Smooth muscle cell (in vitro differentiated cells): ENCODE results near the gene ZNF837. TPM values are rescaled to one million over a fixed set of nuclear protein-coding genes. Genes with fewer than 3 reads are reported as not detected.

Source experiments
- DNase-seq: peaks from one replicate; lab custom pipeline; 2025; ENCODE audit not compliant: unreplicated experiment; lab: John Stamatoyannopoulos, UW
- H2AFZ ChIP-seq: fragments of 200-600 bp; sonication (generic); 2 replicates; pipeline ENCODE4 v1.6.0; 2016; ENCODE audit warnings: antibody characterized with exemption, low read depth, mild to moderate bottlenecking
- H3F3A ChIP-seq: fragments of 200-600 bp; sonication (generic); 2 replicates; pipeline ENCODE4 v1.6.0; 2017; ENCODE audit warnings: antibody characterized with exemption, low read depth
- H3K27ac ChIP-seq: fragments of 200-600 bp; sonication (generic); 2 replicates; pipeline ENCODE4 v1.5.1; 2016; ENCODE audit warnings: low read depth, mild to moderate bottlenecking
- H3K27me3 ChIP-seq: fragments of 200-600 bp; sonication (generic); 2 replicates; pipeline ENCODE4 v1.6.1; 2016; ENCODE audit warnings: low read depth, mild to moderate bottlenecking
- H3K36me3 ChIP-seq: fragments of 200-600 bp; sonication (generic); 2 replicates; pipeline ENCODE4 v1.5.1; 2016; ENCODE audit warnings: low read depth
- H3K4me1 ChIP-seq: fragments of 200-600 bp; sonication (generic); 2 replicates; pipeline ENCODE4 v1.5.1; 2016; ENCODE audit warnings: low read depth
- H3K4me2 ChIP-seq: fragments of 200-600 bp; sonication (generic); 2 replicates; pipeline ENCODE4 v1.6.0; 2016; ENCODE audit warnings: mild to moderate bottlenecking
- H3K4me3 ChIP-seq: fragments of 200-600 bp; sonication (generic); 2 replicates; pipeline ENCODE4 v1.5.1; 2016; ENCODE audit warnings: mild to moderate bottlenecking
- H3K79me2 ChIP-seq: fragments of 200-600 bp; sonication (generic); 2 replicates; pipeline ENCODE4 v1.6.0; 2016; ENCODE audit warnings: low read depth, mild to moderate bottlenecking
- H3K9ac ChIP-seq: fragments of 200-600 bp; sonication (generic); 2 replicates; pipeline ENCODE4 v1.6.0; 2016; ENCODE audit warnings: low read depth
- H3K9me3 ChIP-seq: fragments of 200-600 bp; sonication (generic); replicated peaks from 2 replicates; pipeline ENCODE4 v1.5.1; 2016; ENCODE audit warnings: low read depth
- H4K20me1 ChIP-seq: fragments of 200-600 bp; sonication (generic); 2 replicates; pipeline ENCODE4 v1.6.0; 2016; ENCODE audit warnings: low read depth
- CTCF ChIP-seq: fragments of 200-600 bp; sonication (generic); IDR thresholded peaks from 2 replicates; pipeline ENCODE4 v1.5.1; 2017; ENCODE audit warnings: borderline replicate concordance, mild to moderate bottlenecking, antibody characterized with exemption; ENCODE audit not compliant: insufficient read depth, poor library complexity, severe bottlenecking
- WGBS: methylation state at CpG from one replicate; pipeline ENCODE4 v1.1.7; 2016; ENCODE audit warnings: low lambda C conversion rate; 5-methylcytosine and 5-hydroxymethylcytosine counted together
- polyA plus RNA-seq: library from polyadenylated mRNA; unstranded; fragments of >200 nt; fragmentation: Nextera tagmentation; extraction: Ambion mirVana; gene quantifications from 2 replicates; pipeline ENCODE4 v1.2.1, GENCODE V29; 2016
- total RNA-seq: library from RNA; depleted of rRNA; stranded (reverse); fragments of >200 nt; gene quantifications from 2 replicates; pipeline ENCODE4 v1.2.3, GENCODE V29; 2014

Gene ZNF837
- total and polyA plus RNA-seq, 2 experiments from 2014 or later, result 4.4 to 8.4 TPM

- H3K79me2 ChIP-seq, result peaks cover 6% of the 10 kb centered on the region
- no peak overlapping the region for H3K27ac ChIP-seq
- H3K27me3 ChIP-seq, result no peaks in the 10 kb centered on the region
- WGBS, result 94% methylated on average over 6 of the region's 6 CpGs
- H3F3A ChIP-seq, result no peaks in the 10 kb centered on the region
- H2AFZ ChIP-seq, result no peak overlapping the region
- TF ChIP-seq CTCF, result no peak
- H3K36me3 ChIP-seq, result no peaks in the 10 kb centered on the region
- H3K9ac ChIP-seq, result no peak overlapping the region
- no peaks in the 10 kb centered on the region for H3K9me3 ChIP-seq
- DNase-seq, result no peak
- no peak overlapping the region for H3K4me3 ChIP-seq
- H3K4me2 ChIP-seq, result no peak overlapping the region
- H4K20me1 ChIP-seq, result peaks cover 15% of the 10 kb centered on the region
- peaks cover 13% of the 10 kb centered on the region for H3K4me1 ChIP-seq
These were observed 17.7 kb upstream of the ZNF837 start for GRCh38 chr19:58398545-58398944.

- no peak overlapping the region for H3K4me3 ChIP-seq
- no peaks in the 10 kb centered on the region for H3K27me3 ChIP-seq
- TF ChIP-seq CTCF, result no peak
- no peaks in the 10 kb centered on the region for H3F3A ChIP-seq
- no peaks in the 10 kb centered on the region for H3K36me3 ChIP-seq
- peaks cover 19% of the 10 kb centered on the region for H4K20me1 ChIP-seq
- H3K79me2 ChIP-seq, result peaks cover 6% of the 10 kb centered on the region
- H2AFZ ChIP-seq, result no peak overlapping the region
- whole genome bisulfite sequencing, result 97% methylated on average over 4 of the region's 4 CpGs
- H3K4me2 ChIP-seq, result no peak overlapping the region
- H3K9ac ChIP-seq, result no peak overlapping the region
- peaks cover 13% of the 10 kb centered on the region for H3K4me1 ChIP-seq
- no peaks in the 10 kb centered on the region for H3K9me3 ChIP-seq
- H3K27ac ChIP-seq, result no peak overlapping the region
- no peak for DNase-seq
These were observed 17.3 kb upstream of the ZNF837 start for GRCh38 chr19:58398087-58398486.

GRCh38 chr19:58397533-58398037 is 16.8 kb upstream of the ZNF837 start:
- H2AFZ ChIP-seq, result no peak overlapping the region
- peaks cover 4% of the 10 kb centered on the region for H3F3A ChIP-seq
- DNase-seq, result no peak

More at GRCh38 chr19:58397533-58398037, 16.8 kb upstream of the ZNF837 start:
- H3K79me2 ChIP-seq, result peaks cover 6% of the 10 kb centered on the region
- no peak overlapping the region for H3K27ac ChIP-seq
- no peaks in the 10 kb centered on the region for H3K27me3 ChIP-seq
- H3K4me3 ChIP-seq, result no peak overlapping the region
- WGBS, result 79% methylated on average over 7 of the region's 7 CpGs
- no peak overlapping the region for H3K4me2 ChIP-seq
- no peaks in the 10 kb centered on the region for H3K36me3 ChIP-seq
- no peak overlapping the region for H3K9ac ChIP-seq
- H3K4me1 ChIP-seq, result peaks cover 13% of the 10 kb centered on the region
- no peak for TF ChIP-seq CTCF
- no peaks in the 10 kb centered on the region for H3K9me3 ChIP-seq
- H4K20me1 ChIP-seq, result peaks cover 25% of the 10 kb centered on the region
